Nucleus accumbens (tissue), 56 donors: ENCODE data around the gene TULP1.

Source experiments
- DNase-seq, 56 donors: peaks; one replicate each; lab custom pipeline; 2025; lab: John Stamatoyannopoulos, UW

The TULP1 gene

GRCh38 chr6:35499372-35499771, 13.3 kb downstream of the TULP1 start:
- no peak for DNase-seq

GRCh38 chr6:35498422-35499067, 14.2 kb downstream of the TULP1 start:
- no peak for DNase-seq

GRCh38 chr6:35497571-35498421, 14.9 kb downstream of the TULP1 start:
- peak in 2 of 56 donors; percentile 2 to 25 for DNase-seq

- peak in 6 of 56 donors; percentile 23 to 69 (median 44) for DNase-seq
Observed at GRCh38 chr6:35496841-35497570, 15.7 kb downstream of the TULP1 start, which contains the start of gene TEAD3. TSS of gene TEAD3 (minus strand) at chr6:35497079.

- DNase-seq: peak in 5 of 56 donors; percentile 14 to 46 (median 28)
Observed at GRCh38 chr6:35496036-35496840, 16.5 kb downstream of the TULP1 start.

- no peak for DNase-seq
Observed at GRCh38 chr6:35495258-35496035, 17.2 kb downstream of the TULP1 start.

- no peak for DNase-seq
Observed at GRCh38 chr6:35494161-35494563, 18.5 kb downstream of the TULP1 start.

- no peak for DNase-seq
Observed at GRCh38 chr6:35493307-35493983, 19.3 kb downstream of the TULP1 start.

GRCh38 chr6:35492974-35493284, 19.8 kb downstream of the TULP1 start:
- no peak for DNase-seq

- DNase-seq: no peak
Observed at GRCh38 chr6:35492258-35492973, 20.3 kb downstream of the TULP1 start.

- no peak for DNase-seq
Observed at GRCh38 chr6:35491558-35492257, 21.0 kb downstream of the TULP1 start.

- no peak for DNase-seq
Observed at GRCh38 chr6:35490821-35491557, 21.7 kb downstream of the TULP1 start.

- peak in 29 of 56 donors; percentile 4 to 74 (median 20) for DNase-seq
Observed at GRCh38 chr6:35489995-35490791, 22.5 kb downstream of the TULP1 start.

- DNase-seq: no peak
Observed at GRCh38 chr6:35489066-35489465, 23.6 kb downstream of the TULP1 start.

- DNase-seq: no peak
Observed at GRCh38 chr6:35488517-35488862, 24.2 kb downstream of the TULP1 start.
